PC-9 (cell line): ENCODE results near the gene KCTD16.

Experiments used
- CTCF ChIP-seq: fragments of 200-600 bp; sonication (generic); conservative IDR thresholded peaks from 2 replicates; pipeline ENCODE4 v1.6.1; 2017; ENCODE audit warnings: mixed run types, antibody characterized with exemption, mild to moderate bottlenecking, moderate library complexity
- EZH2 ChIP-seq: fragments of 200-600 bp; sonication (generic); IDR thresholded peaks from 2 replicates; pipeline ENCODE4 v1.8.0; 2017; ENCODE audit warnings: antibody characterized with exemption, low read depth

DNA sequence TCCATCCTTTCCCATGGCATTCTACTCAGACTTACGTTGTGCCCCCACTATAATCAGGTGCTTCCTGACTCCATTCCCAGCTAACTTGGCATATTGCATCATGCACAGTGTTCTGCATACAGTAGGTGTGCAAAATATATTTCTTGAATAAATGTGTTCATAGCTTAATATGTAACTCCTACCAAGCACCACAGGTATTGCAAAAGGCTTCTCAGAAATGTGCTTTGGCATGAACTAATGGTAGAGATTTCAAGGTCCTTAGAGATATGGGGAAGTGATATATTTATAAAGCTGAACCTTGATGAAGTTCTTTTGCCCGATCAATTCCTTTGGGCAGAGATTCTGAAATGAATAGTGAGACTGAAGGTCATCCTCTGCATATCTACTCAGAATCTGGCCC is 220.4 kb downstream of the KCTD16 start:
- TF ChIP-seq CTCF (no peak), EZH2 (no peak)
